H54 (cell line): ENCODE results near the gene RANBP2.
A peak's percentile ranks its signal among the peaks of the same experiment; 100 is the strongest.
"Not testable (repeated sequence)": the region's sequence is repeated elsewhere in the genome, so short reads cannot be mapped to it uniquely, and the experiment has no call there.

Experiments
- DNase-seq: peaks from one replicate; pipeline ENCODE4 v3.0.0; 2011; ENCODE audit warnings: low spot score, mixed read lengths; ENCODE audit not compliant: insufficient read length
- FAIRE-seq: peaks from 3 replicates; lab custom pipeline; 2011; peaks lifted over from hg19 to GRCh38; lab: Jason Lieb, UNC
- POLR2A ChIP-seq: IDR thresholded peaks from 2 replicates; pipeline ENCODE4 v1.6.1; 2011; ENCODE audit warnings: low read depth, mild to moderate bottlenecking, low read length

Gene RANBP2

GRCh38 chr2:108719149-108720044 is at the start of gene RANBP2:
Gene RANBP2, plus strand, starts transcription at chr2:108719482. Its CDS starts 125 bp downstream, at chr2:108719607.
- peak; percentile 85 for DNase-seq
- peak; percentile 95 for TF ChIP-seq POLR2A
- peak; percentile 89 for FAIRE-seq

GRCh38 chr2:108670282-108670681 is 49.0 kb upstream of the RANBP2 start:
- not testable (repeated sequence) for FAIRE-seq

GRCh38 chr2:108672200-108672805 is 47.0 kb upstream of the RANBP2 start:
- FAIRE-seq, DNase-seq: not testable (repeated sequence)

More at GRCh38 chr2:108670282-108670681, 49.0 kb upstream of the RANBP2 start:
- DNase-seq: not testable (repeated sequence)

- FAIRE-seq, DNase-seq: not testable (repeated sequence)
Observed at GRCh38 chr2:108676522-108676921, 42.8 kb upstream of the RANBP2 start.

- not testable (repeated sequence) for DNase-seq, FAIRE-seq
Observed at GRCh38 chr2:108677239-108677744, 42.0 kb upstream of the RANBP2 start.

GRCh38 chr2:108678198-108678651 is 41.1 kb upstream of the RANBP2 start:
- FAIRE-seq: peak; percentile 74
- DNase-seq: not testable (repeated sequence)

GRCh38 chr2:108680805-108681204 is 38.5 kb upstream of the RANBP2 start:
- not testable (repeated sequence) for DNase-seq, FAIRE-seq

GRCh38 chr2:108688818-108689756 is 30.2 kb upstream of the RANBP2 start:
- not testable (repeated sequence) for DNase-seq, FAIRE-seq

GRCh38 chr2:108690001-108690400 is 29.3 kb upstream of the RANBP2 start:
- FAIRE-seq, DNase-seq: not testable (repeated sequence)

GRCh38 chr2:108691447-108691846 is 27.8 kb upstream of the RANBP2 start:
- FAIRE-seq: no peak
- DNase-seq: no peak
- TF ChIP-seq POLR2A: no peak

GRCh38 chr2:108701208-108701607 is 18.1 kb upstream of the RANBP2 start:
- FAIRE-seq (no peak), DNase-seq (no peak)
- TF ChIP-seq POLR2A: no peak

- no peak for FAIRE-seq
- TF ChIP-seq POLR2A: no peak
- DNase-seq: no peak
Observed at GRCh38 chr2:108701806-108702205, 17.5 kb upstream of the RANBP2 start.

- no peak for DNase-seq
- no peak for TF ChIP-seq POLR2A
- no peak for FAIRE-seq
Observed at GRCh38 chr2:108704871-108705270, 14.4 kb upstream of the RANBP2 start.

- DNase-seq (no peak), FAIRE-seq (no peak)
- TF ChIP-seq POLR2A: no peak
Observed at GRCh38 chr2:108707300-108707699, 12.0 kb upstream of the RANBP2 start.

- not testable (repeated sequence) for FAIRE-seq, DNase-seq
Observed at GRCh38 chr2:108716971-108717370, 2.3 kb upstream of the RANBP2 start.

GRCh38 chr2:108726048-108726447 is 6.8 kb downstream of the RANBP2 start:
- not testable (repeated sequence) for DNase-seq, FAIRE-seq

- not testable (repeated sequence) for FAIRE-seq, DNase-seq
Observed at GRCh38 chr2:108734656-108735055, 15.4 kb downstream of the RANBP2 start.

- DNase-seq, FAIRE-seq: not testable (repeated sequence)
Observed at GRCh38 chr2:108757973-108758372, 38.7 kb downstream of the RANBP2 start.

- DNase-seq, FAIRE-seq: not testable (repeated sequence)
Observed at GRCh38 chr2:108762618-108763017, 43.3 kb downstream of the RANBP2 start.
